HG02759 (cell line): ENCODE data around the gene MRGPRX2.

Source experiments
- ATAC-seq: cut with Tn5 transposase; IDR thresholded peaks from one replicate; pipeline ENCODE4 v1.9.1; 2021; ENCODE audit warnings: mild to moderate bottlenecking, moderate library complexity; ENCODE audit not compliant: unreplicated experiment

MRGPRX2 gene

GRCh38 chr11:19076744-19077589, 16.4 kb upstream of the MRGPRX2 start:
- ATAC-seq: peak; percentile 72

- no peak for ATAC-seq
Observed at GRCh38 chr11:19075636-19076035, 15.1 kb upstream of the MRGPRX2 start.

- ATAC-seq: no peak
Observed at GRCh38 chr11:19073454-19074415, 13.2 kb upstream of the MRGPRX2 start.

- ATAC-seq: no peak
Observed at GRCh38 chr11:19072464-19072863, 11.9 kb upstream of the MRGPRX2 start.

GRCh38 chr11:19071255-19071654, 10.7 kb upstream of the MRGPRX2 start:
- peak; percentile 95 for ATAC-seq

- no peak for ATAC-seq
Observed at GRCh38 chr11:19059833-19060232, 684 bp downstream of the MRGPRX2 start.

- no peak for ATAC-seq
Observed at GRCh38 chr11:19055905-19056304, 4.6 kb downstream of the MRGPRX2 start.

- ATAC-seq: no peak
Observed at GRCh38 chr11:19055016-19055415, 5.5 kb downstream of the MRGPRX2 start.

- no peak for ATAC-seq
Observed at GRCh38 chr11:19053909-19054308, 6.6 kb downstream of the MRGPRX2 start.

- no peak for ATAC-seq
Observed at GRCh38 chr11:19050281-19050680, 10.2 kb downstream of the MRGPRX2 start.

- ATAC-seq: no peak
Observed at GRCh38 chr11:19049351-19049750, 11.2 kb downstream of the MRGPRX2 start.

GRCh38 chr11:19040051-19040450, 20.5 kb downstream of the MRGPRX2 start:
- no peak for ATAC-seq

GRCh38 chr11:19039409-19039808, 21.1 kb downstream of the MRGPRX2 start:
- ATAC-seq: no peak

- ATAC-seq: no peak
Observed at GRCh38 chr11:19032990-19033389, 27.5 kb downstream of the MRGPRX2 start.

- no peak for ATAC-seq
Observed at GRCh38 chr11:19027829-19028595, 32.5 kb downstream of the MRGPRX2 start.

GRCh38 chr11:19026862-19027261, 33.7 kb downstream of the MRGPRX2 start:
- no peak for ATAC-seq

- ATAC-seq: no peak
Observed at GRCh38 chr11:19025481-19026406, 34.8 kb downstream of the MRGPRX2 start.

GRCh38 chr11:19020831-19021230, 39.7 kb downstream of the MRGPRX2 start:
- ATAC-seq: no peak

- ATAC-seq: no peak
Observed at GRCh38 chr11:19018901-19019300, 41.6 kb downstream of the MRGPRX2 start.
